ENCODE measurements around the gene ANKRD33B.
"Not testable (repeated sequence)": the region's sequence is repeated elsewhere in the genome, so short reads cannot be mapped to it uniquely, and the experiment has no call there.

ANKRD33B gene

DNA sequence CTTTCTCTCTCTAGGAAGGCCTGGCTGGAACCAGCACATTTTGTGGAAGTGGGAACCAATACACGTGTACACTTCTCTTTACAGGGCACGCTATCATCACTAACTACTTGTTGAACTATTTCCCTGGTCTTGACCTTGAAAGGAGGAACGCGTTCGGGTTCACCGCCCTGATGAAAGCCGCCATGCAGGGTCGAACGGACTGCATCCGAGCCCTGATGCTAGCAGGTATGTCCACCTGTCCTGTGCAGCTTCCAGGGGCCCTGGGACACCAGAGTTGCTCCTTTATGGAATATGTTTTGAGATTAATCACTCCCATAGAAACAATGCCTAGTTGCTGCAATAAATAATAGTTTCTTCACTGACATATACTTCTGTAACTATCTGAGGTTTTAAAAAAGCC, 74.1 kb downstream of the ANKRD33B start:
- no peak for DNase-seq (ENCODE audit: low spot score)

DNA sequence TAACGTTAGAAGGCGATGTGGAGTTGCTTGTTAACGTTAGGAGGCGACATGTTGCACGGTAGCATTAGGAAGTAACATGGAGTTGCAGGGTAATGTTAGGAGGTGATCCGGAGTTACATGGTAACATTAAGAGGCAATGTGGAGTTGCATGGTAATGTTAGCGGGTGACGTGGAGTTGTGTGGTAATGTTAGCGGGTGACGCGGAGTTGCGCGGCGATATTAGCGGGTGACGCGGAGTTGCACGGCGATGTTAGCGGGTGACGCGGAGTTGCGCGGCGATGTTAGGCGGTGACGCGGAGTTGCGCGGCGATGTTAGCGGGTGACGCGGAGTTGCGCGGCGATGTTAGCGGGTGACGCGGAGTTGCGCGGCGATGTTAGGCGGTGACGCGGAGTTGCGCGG, 74.9 kb downstream of the ANKRD33B start:
- DNase-seq (ENCODE audit: low spot score): not testable (repeated sequence)

- no peak for DNase-seq (ENCODE audit: low spot score)
These were observed 76.0 kb downstream of the ANKRD33B start for GRCh38 chr5:10639846-10640368.

DNA sequence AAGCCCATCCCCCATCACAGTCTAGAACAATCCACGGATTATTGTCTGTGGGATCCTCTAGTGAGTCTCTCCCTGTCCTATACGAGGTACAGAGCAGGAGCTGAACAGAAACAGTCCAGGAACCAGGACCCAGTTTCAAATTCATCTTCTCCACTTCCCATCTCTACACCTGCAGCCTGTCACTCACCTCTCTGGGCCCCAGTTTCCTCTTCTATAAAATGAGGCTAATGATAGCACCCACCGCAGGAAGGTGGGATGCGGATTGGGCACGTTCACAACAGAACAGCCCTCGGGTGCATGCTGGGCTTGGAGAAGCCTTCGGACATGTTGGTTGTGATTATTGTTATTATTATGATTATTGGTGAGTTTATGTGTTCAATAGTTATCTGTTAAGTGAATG, 78.5 kb downstream of the ANKRD33B start:
- DNase-seq (ENCODE audit: low spot score): no peak

- no peak for DNase-seq (ENCODE audit: low spot score)
These were observed 80.3 kb downstream of the ANKRD33B start for GRCh38 chr5:10644192-10644591.

- no peak for DNase-seq (ENCODE audit: low spot score)
These were observed 81.3 kb downstream of the ANKRD33B start for GRCh38 chr5:10645146-10645545.

GRCh38 chr5:10645671-10646070, 81.8 kb downstream of the ANKRD33B start:
- no peak for DNase-seq (ENCODE audit: low spot score)

DNA sequence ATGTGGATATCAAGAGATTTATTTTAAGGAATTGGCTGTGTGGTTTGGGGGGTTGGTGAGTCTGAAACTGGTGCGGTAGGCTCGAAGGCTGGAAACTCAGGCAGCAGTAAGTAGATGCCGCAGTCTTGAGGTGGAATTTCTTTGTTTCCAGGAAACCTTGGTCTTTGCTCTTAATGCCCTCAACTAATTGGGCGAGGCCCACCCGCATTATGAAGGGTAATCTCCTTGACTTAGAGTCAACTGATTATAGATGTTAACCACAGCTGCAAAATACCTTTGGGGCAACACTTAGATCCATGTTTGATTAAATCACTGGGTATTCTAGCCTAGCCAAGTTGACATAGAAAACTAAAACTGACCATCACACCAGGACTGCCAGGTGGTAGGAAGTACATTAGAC, 83.8 kb downstream of the ANKRD33B start:
- no peak for DNase-seq (ENCODE audit: low spot score)

GRCh38 chr5:10648806-10649665, 85.2 kb downstream of the ANKRD33B start:
- DNase-seq (ENCODE audit: low spot score): no peak

GRCh38 chr5:10649666-10650380, 86.0 kb downstream of the ANKRD33B start:
- no peak for DNase-seq (ENCODE audit: low spot score)

DNA sequence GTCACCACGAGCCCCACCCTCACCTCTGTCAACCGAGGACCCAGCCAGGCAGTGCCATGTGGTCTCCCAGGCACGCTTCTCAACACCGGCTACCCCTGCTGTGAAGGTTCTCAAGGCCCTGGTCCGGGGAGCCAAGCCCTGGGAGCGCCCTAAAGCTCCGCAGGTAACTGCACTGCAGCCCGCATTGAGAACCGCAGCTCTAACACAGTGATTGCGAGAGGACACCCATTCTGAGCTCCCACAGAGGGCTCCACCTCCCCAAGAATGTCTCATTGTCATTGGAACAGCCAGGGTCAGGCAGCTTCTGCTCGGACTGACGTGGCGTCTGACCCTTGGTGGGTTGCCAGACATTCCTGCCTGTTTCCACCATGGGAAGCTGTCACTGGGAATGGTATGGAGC, 88.3 kb downstream of the ANKRD33B start:
- no peak for DNase-seq (ENCODE audit: low spot score)

GRCh38 chr5:10652606-10653005, 88.7 kb downstream of the ANKRD33B start:
- DNase-seq (ENCODE audit: low spot score): no peak

GRCh38 chr5:10653043-10653442, 89.2 kb downstream of the ANKRD33B start:
- no peak for DNase-seq (ENCODE audit: low spot score)

- no peak for DNase-seq (ENCODE audit: low spot score)
These were observed 90.0 kb downstream of the ANKRD33B start for GRCh38 chr5:10653751-10654400.

- DNase-seq (ENCODE audit: low spot score): no peak
These were observed 90.7 kb downstream of the ANKRD33B start for GRCh38 chr5:10654566-10654965.

DNA sequence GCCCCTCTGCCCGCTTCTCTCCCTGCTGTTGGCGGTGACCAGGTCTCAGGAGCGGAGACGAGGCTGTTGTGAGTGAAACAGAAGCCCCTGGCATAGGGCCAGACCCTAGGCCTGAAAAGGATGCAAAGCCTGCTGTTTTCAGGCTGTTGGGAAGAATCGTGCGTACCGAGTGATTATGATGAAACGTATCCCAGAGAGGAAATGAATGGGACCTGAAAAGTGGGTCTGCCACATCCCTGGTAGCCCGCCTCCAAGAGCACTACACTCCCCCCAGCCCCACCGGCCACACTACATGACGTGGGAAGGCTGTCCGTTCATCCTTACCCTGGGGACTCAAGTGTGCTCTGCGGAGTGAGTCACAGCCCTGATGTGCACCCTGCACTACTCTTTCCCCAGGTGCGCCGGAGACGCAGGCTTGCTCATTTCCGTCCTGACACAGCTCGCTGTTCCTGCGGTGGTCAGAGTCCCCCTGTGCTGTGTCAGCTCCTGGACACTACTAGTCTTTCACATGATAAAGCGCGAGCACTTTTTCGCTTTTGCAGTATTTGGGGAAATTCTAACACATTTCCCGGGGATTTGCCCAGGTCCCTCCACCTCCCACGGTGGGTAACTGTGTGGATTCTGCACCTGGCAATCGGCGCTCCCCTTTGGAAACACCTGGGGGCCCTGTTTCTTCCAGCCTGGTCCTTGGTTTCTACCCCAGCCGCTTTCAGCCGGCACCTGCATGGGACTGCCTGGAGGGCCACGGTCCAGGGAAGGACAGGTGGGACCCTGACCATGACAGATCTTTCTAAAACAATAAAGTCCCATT, 91.5 kb downstream of the ANKRD33B start:
- no peak for DNase-seq (ENCODE audit: low spot score)

DNA sequence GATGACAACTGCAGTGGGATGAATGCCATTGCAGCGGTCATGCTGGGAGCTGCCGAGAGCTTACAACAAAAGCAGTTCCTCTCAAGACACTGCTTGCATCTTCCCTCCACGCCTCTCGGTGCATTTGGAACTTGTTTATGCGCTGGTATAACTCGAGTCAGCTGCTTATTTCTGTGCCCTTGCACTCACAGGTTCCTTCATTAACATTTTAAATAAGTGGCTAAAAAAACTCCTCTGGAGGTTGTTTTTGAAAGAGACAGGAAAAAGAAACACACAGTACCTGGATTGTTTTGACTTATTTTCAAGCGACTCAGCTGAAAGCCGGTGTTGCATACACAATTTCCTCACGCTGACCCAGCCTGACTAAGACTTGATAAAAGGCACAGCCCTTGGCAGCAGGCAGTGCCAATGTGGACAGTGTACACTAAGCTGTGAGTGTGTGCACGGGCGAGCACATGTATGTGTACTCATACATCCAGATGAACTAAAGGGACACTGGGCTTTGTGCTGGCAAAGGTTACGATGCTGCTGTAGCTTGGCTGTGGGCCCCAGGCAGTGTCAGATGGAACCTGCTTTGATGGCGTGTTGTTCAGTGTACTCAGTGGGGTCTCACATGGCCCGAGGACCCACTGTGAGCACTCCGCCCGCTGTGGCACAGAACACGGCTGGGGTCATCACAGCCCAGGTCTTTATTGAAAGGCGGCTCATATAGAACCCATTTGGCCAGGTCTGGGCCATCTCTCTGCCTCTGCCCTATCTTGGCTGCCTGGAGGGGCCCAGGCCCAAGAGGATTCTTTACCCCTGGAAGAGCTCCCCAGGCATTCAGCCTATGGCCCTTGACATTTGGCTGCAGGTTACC, 92.3 kb downstream of the ANKRD33B start:
- no peak for DNase-seq (ENCODE audit: low spot score)

DNA sequence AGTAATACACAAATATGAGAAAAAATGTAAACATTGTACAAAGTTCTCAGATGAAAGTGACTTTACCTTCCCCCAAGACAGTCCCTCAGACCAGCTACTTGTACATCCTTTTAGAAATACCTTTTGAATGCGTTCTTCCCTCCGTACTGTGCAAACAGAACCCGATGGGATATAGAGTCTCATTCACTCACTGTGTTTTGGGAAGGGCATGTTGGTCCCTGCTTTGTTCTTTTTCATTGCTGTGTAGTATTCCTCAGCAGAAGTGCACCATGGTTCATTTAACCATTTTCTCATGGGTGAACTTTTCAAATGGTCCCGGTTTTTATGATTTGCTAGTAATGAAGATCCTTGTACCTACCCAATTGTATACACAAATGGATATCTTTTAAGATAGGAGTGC, 94.4 kb downstream of the ANKRD33B start:
- no peak for DNase-seq (ENCODE audit: low spot score)

DNA sequence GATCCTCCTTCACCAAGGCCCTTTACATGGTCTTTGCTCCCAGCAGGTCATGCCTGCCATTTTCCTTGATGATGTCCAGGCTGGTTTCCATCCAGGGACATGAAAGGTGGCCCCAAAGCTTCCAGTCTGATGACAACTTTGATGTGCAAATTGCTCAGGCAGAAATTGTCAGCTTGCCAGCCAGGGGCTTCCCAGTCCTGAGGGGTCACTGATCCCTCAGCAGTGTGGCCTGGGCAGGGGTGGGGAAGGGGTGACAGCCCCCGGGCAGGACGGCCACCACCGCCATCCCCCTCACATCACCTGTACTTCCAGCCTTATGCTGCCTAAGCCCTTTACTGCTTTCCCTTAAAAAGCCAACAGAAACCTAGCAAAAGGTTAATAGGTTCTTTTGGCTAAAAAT, 96.3 kb downstream of the ANKRD33B start:
- no peak for DNase-seq (ENCODE audit: low spot score)

DNA sequence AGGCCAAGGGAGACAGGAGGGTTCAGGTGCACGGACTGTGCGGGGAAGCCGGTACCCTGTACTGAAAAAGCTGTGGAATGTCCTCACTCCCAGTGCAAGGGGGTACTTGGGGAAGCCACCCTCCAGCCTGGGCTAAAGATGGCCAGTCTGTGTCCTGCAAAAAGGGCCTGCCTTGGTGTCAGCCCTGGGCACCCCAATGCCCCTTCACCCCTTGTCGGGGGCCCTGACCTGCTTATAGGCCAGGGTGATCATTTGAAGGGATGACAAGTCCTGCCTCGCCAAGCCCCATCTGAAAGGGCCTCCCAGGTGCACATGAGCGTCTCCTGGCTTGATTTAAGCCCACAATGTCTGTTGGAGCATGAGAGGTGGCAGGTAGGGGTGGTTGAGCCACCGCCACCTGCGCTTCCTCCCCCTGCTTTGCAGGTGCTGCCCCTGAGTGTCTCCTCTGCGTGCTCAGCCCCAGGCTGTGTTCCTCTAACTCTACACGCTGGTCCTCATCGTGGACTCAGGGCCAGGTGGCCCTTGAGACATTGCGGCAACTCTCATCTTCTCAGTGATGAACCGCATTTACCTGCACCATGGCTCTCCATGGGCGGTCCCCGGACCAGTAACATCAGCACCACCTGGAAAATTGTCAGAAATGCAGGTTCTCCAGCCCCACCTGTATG, 97.0 kb downstream of the ANKRD33B start:
- DNase-seq (ENCODE audit: low spot score): no peak
